HEK293 (cell line): ENCODE results near the gene ELAPOR1.

Experiments
- CTCF ChIA-PET: fragments of 350-600 bp; formaldehyde crosslinking; extraction: SDS; loops from one replicate; lab custom pipeline; 2021; ENCODE audit warnings: antibody characterized with exemption; lab: Yijun Ruan, JAX
- POLR2A ChIA-PET: fragments of 300-600 bp; formaldehyde crosslinking; extraction: SDS; loops from one replicate; lab custom pipeline; 2020; ENCODE audit warnings: antibody characterized with exemption, inconsistent platforms; lab: Yijun Ruan, JAX
- H3K27ac ChIP-seq: fragments of 200-500 bp; sonication (Bioruptor generic); 2 replicates; pipeline ENCODE4 v1.5.1; 2014; ENCODE audit warnings: low read depth, low read length, control low read depth, inconsistent platforms; ENCODE audit errors: extremely low read depth
- H3K36me3 ChIP-seq, 2 experiments: fragments of 200-500 bp in 1 of 2; sonication (Bioruptor generic) in 1 of 2; 1 replicate in 1 of 2; 2 replicates in 1 of 2; pipeline ENCODE4 v1.5.1; 2014 to 2017; ENCODE audit warnings: inconsistent platforms in 2 of 2, low read length in 2 of 2; ENCODE audit not compliant: control insufficient read depth in 2 of 2, insufficient read depth in 1 of 2
- H3K4me1 ChIP-seq: fragments of 200-500 bp; sonication (Bioruptor generic); 2 replicates; pipeline ENCODE4 v1.5.1; 2014; ENCODE audit warnings: mild to moderate bottlenecking, low read length, inconsistent platforms; ENCODE audit not compliant: control insufficient read depth, insufficient read depth
- H3K4me3 ChIP-seq: 2 replicates; pipeline ENCODE4 v1.5.1; 2011; ENCODE audit warnings: low read depth, mild to moderate bottlenecking, control low read depth, low read length, moderate library complexity
- H3K9me3 ChIP-seq: fragments of 200-500 bp; sonication (Bioruptor generic); 2 replicates; pipeline ENCODE4 v1.5.1; 2014; ENCODE audit warnings: low read depth, low read length, inconsistent platforms; ENCODE audit not compliant: control insufficient read depth, insufficient read depth
- BCL11A ChIP-seq: fragments of 450-650 bp; formaldehyde crosslinking; IDR thresholded peaks from 2 replicates; pipeline ENCODE4 v1.5.1; 2016; ENCODE audit warnings: low read depth, missing biosample characterization, missing genetic modification characterization
- HOXC10 ChIP-seq: sonication (generic); formaldehyde crosslinking; IDR thresholded peaks from 2 replicates; pipeline ENCODE4 v1.8.1; 2023; ENCODE audit warnings: mild to moderate bottlenecking, missing genetic modification reagents
- KLF8 ChIP-seq: fragments of 450-650 bp; formaldehyde crosslinking; IDR thresholded peaks from 2 replicates; pipeline ENCODE4 v1.5.1; 2016; ENCODE audit warnings: missing biosample characterization, missing genetic modification characterization
- KLF9 ChIP-seq: fragments of 450-650 bp; formaldehyde crosslinking; IDR thresholded peaks from 2 replicates; pipeline ENCODE4 v1.5.1; 2016; ENCODE audit warnings: missing biosample characterization, missing genetic modification characterization, low read depth
- SETDB1 ChIP-seq: IDR thresholded peaks from one replicate; pipeline ENCODE4 v1.6.1; 2017; ENCODE audit warnings: mild to moderate bottlenecking, low read length, moderate library complexity, mixed read lengths; ENCODE audit not compliant: insufficient read length
- SP3 ChIP-seq: fragments of 450-650 bp; formaldehyde crosslinking; IDR thresholded peaks from 2 replicates; pipeline ENCODE4 v1.5.1; 2016; ENCODE audit warnings: missing biosample characterization, missing genetic modification characterization
- ZBTB20 ChIP-seq: fragments of 450-650 bp; formaldehyde crosslinking; IDR thresholded peaks from 2 replicates; pipeline ENCODE4 v1.5.1; 2016; ENCODE audit warnings: missing biosample characterization, missing genetic modification characterization
- ZEB2 ChIP-seq: fragments of 450-650 bp; formaldehyde crosslinking; IDR thresholded peaks from 2 replicates; pipeline ENCODE4 v1.5.1; 2016; ENCODE audit warnings: missing biosample characterization, missing genetic modification characterization
- ZNF121 ChIP-seq: fragments of 450-650 bp; formaldehyde crosslinking; IDR thresholded peaks from 2 replicates; pipeline ENCODE4 v1.5.1; 2016; ENCODE audit warnings: missing biosample characterization, missing genetic modification characterization
- ZNF324 ChIP-seq: fragments of 450-650 bp; formaldehyde crosslinking; IDR thresholded peaks from 2 replicates; pipeline ENCODE4 v1.5.1; 2016; ENCODE audit warnings: missing biosample characterization, missing genetic modification characterization
- ZNF48 ChIP-seq: fragments of 450-650 bp; formaldehyde crosslinking; IDR thresholded peaks from 2 replicates; pipeline ENCODE4 v1.5.1; 2016; ENCODE audit warnings: missing biosample characterization, missing genetic modification characterization
- ZNF514 ChIP-seq: fragments of 450-650 bp; formaldehyde crosslinking; IDR thresholded peaks from 2 replicates; pipeline ENCODE4 v1.5.1; 2016; ENCODE audit warnings: missing biosample characterization, missing genetic modification characterization
- ZNF664 ChIP-seq: fragments of 450-650 bp; formaldehyde crosslinking; IDR thresholded peaks from 2 replicates; pipeline ENCODE4 v1.5.1; 2016; ENCODE audit warnings: missing biosample characterization, missing genetic modification characterization
- ZNF701 ChIP-seq: fragments of 450-650 bp; formaldehyde crosslinking; IDR thresholded peaks from 2 replicates; pipeline ENCODE4 v1.5.1; 2016; ENCODE audit warnings: missing biosample characterization, missing genetic modification characterization
- ZNF76 ChIP-seq: fragments of 450-650 bp; formaldehyde crosslinking; IDR thresholded peaks from 2 replicates; pipeline ENCODE4; 2016; ENCODE audit warnings: low read depth, missing biosample characterization, missing genetic modification characterization, borderline replicate concordance
- TF ChIP-seq, protein P1 (sequence below): fragments of 450-650 bp; formaldehyde crosslinking; IDR thresholded peaks from 2 replicates; pipeline ENCODE4 v1.5.1; 2017; ENCODE audit warnings: missing biosample characterization, missing genetic modification characterization
- TF ChIP-seq, protein P2 (sequence below): fragments of 450-650 bp; formaldehyde crosslinking; IDR thresholded peaks from 2 replicates; pipeline ENCODE4 v1.5.1; 2016; ENCODE audit warnings: missing biosample characterization, missing genetic modification characterization
- TF ChIP-seq, protein P3 (sequence below): fragments of 450-650 bp; IDR thresholded peaks from 2 replicates; pipeline ENCODE4 v1.5.1; 2018; ENCODE audit warnings: missing biosample characterization, missing genetic modification characterization
- TF ChIP-seq, protein P4 (sequence below): fragments of 450-650 bp; formaldehyde crosslinking; optimal IDR thresholded peaks from 2 replicates; pipeline ENCODE3; 2016; ENCODE audit warnings: missing biosample characterization, mild to moderate bottlenecking, missing genetic modification characterization
- TF ChIP-seq, protein P5 (sequence below): fragments of 450-650 bp; formaldehyde crosslinking; IDR thresholded peaks from 2 replicates; pipeline ENCODE4 v1.5.1; 2016; ENCODE audit warnings: missing biosample characterization, missing genetic modification characterization

Gene ELAPOR1

DNA sequence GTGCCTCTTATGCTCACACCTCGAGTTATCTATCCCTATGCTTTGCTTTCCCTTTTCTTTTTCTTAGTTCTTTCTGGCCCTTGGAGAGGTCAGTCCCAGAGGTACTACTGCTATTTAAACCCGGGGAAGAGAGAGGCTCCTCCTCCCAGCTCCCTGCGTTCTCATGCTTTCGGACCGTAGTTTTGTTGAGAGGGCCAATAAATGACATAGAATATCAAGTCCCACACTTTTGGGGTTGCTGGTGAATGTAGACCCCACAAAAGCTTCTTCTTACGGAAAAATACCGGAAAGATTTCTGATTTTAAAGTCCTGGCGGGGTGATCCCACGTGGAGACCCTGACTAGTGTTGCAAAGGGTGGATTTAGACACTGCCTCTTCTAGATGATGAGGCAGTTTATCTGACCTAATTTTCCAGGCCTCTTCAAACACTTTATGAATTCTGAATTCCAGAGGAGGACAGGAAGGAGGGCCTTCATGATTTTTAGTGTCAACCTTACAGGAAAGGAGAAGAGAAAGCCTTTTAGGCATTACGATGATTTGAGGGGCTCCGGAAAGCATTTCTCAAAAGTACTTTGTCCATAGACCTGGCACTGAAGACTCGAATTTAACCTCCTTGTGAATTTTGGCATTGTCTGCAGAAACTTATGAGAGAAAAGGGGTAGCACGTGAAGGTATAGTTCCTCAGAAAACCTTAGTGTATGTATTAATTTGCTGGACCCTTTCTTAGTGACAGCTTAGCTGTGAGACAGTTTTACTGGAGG is 22.7 kb upstream of the ELAPOR1 start:
- ChIA-PET CTCF (interaction anchor here (0.6 to 2.2 kb wide), 8 partner anchors 9 to 309 kb away, joined by 3 to 13 read pairs (median 3); a partner anchor contains a TSS), POLR2A (interaction anchor here (0.6 to 3.4 kb wide), 6 partner anchors 9 to 128 kb away, joined by 3 to 68 read pairs (median 4); partner anchors contain the start of genes CLCC1, TAF13 and WDR47)
- peak overlapping the region; percentile 98 for H3K4me3 ChIP-seq
- H3K36me3 ChIP-seq, result peaks cover 3 to 22% of the 10 kb centered on the region in 2 experiments; a peak in 2 of 3 replicates
- H3K4me1 ChIP-seq, result no peaks in the 10 kb centered on the region
- TF ChIP-seq ZBTB20, result peak; percentile 53; the same call in 1 of the 2 replicates
- TF ChIP-seq KLF9 (tag by site-specific recombination), result peak; percentile 43; the same call in 1 of the 2 replicates
- TF ChIP-seq SP3 (tag by site-specific recombination), result peak; percentile 73; the same call in 1 of the 2 replicates
- TF ChIP-seq, protein P1, sequence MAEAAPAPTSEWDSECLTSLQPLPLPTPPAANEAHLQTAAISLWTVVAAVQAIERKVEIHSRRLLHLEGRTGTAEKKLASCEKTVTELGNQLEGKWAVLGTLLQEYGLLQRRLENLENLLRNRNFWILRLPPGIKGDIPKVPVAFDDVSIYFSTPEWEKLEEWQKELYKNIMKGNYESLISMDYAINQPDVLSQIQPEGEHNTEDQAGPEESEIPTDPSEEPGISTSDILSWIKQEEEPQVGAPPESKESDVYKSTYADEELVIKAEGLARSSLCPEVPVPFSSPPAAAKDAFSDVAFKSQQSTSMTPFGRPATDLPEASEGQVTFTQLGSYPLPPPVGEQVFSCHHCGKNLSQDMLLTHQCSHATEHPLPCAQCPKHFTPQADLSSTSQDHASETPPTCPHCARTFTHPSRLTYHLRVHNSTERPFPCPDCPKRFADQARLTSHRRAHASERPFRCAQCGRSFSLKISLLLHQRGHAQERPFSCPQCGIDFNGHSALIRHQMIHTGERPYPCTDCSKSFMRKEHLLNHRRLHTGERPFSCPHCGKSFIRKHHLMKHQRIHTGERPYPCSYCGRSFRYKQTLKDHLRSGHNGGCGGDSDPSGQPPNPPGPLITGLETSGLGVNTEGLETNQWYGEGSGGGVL (tag by site-specific recombination), result peak; percentile 4; the same call in 1 of the 2 replicates
- TF ChIP-seq, protein P2, sequence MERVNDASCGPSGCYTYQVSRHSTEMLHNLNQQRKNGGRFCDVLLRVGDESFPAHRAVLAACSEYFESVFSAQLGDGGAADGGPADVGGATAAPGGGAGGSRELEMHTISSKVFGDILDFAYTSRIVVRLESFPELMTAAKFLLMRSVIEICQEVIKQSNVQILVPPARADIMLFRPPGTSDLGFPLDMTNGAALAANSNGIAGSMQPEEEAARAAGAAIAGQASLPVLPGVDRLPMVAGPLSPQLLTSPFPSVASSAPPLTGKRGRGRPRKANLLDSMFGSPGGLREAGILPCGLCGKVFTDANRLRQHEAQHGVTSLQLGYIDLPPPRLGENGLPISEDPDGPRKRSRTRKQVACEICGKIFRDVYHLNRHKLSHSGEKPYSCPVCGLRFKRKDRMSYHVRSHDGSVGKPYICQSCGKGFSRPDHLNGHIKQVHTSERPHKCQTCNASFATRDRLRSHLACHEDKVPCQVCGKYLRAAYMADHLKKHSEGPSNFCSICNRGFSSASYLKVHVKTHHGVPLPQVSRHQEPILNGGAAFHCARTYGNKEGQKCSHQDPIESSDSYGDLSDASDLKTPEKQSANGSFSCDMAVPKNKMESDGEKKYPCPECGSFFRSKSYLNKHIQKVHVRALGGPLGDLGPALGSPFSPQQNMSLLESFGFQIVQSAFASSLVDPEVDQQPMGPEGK (tag by site-specific recombination), result peak; percentile 73; the same call in 1 of the 2 replicates
- TF ChIP-seq HOXC10, result no peak
- TF ChIP-seq, protein P3, sequence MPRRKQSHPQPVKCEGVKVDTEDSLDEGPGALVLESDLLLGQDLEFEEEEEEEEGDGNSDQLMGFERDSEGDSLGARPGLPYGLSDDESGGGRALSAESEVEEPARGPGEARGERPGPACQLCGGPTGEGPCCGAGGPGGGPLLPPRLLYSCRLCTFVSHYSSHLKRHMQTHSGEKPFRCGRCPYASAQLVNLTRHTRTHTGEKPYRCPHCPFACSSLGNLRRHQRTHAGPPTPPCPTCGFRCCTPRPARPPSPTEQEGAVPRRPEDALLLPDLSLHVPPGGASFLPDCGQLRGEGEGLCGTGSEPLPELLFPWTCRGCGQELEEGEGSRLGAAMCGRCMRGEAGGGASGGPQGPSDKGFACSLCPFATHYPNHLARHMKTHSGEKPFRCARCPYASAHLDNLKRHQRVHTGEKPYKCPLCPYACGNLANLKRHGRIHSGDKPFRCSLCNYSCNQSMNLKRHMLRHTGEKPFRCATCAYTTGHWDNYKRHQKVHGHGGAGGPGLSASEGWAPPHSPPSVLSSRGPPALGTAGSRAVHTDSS (tag by site-specific recombination), result no peak
- TF ChIP-seq ZNF76 (tag by site-specific recombination), result 0 out of 2 replicates have a peak, but pooled peaks have one; percentile 76
- TF ChIP-seq BCL11A, result no peak
- H3K9me3 ChIP-seq, result no peaks in the 10 kb centered on the region
- peak overlapping the region; percentile 64 for H3K27ac ChIP-seq

DNA sequence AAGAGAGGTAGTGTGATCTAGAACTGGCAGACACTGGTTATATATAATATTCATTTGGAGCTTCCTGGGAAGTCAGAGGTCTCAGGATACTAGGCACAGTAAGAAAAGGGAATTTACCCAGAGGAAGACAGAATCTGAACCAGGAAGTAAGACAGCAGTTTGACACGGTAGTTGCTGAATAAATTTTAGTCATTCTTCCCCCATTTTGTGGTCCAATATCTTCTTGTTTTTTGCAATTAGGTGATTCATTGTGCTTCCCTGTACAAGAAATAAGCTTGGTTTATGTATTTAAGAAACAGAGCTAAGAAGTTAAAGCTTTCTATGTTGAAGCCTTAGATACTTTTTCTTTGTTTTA is 22.1 kb upstream of the ELAPOR1 start:
- Histone ChIP-seq H3K36me3 (peaks cover 3 to 28% of the 10 kb centered on the region in 2 experiments; a peak in 2 of 3 replicates), H3K9me3 (no peaks in the 10 kb centered on the region), H3K4me3 (peak overlapping the region; percentile 98; the same call in 1 of the 2 replicates), H3K4me1 (no peaks in the 10 kb centered on the region), H3K27ac (no peak overlapping the region)
- no peak for TF ChIP-seq ZEB2 (tag by site-specific recombination)
- TF ChIP-seq ZNF121 (tag by site-specific recombination), result no peak
- no peak for TF ChIP-seq ZNF324 (tag by site-specific recombination)
- TF ChIP-seq, protein P4, sequence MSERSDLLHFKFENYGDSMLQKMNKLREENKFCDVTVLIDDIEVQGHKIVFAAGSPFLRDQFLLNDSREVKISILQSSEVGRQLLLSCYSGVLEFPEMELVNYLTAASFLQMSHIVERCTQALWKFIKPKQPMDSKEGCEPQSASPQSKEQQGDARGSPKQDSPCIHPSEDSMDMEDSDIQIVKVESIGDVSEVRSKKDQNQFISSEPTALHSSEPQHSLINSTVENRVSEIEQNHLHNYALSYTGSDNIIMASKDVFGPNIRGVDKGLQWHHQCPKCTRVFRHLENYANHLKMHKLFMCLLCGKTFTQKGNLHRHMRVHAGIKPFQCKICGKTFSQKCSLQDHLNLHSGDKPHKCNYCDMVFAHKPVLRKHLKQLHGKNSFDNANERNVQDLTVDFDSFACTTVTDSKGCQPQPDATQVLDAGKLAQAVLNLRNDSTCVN (tag by site-specific recombination), result no peak
- no peak for TF ChIP-seq ZNF664 (tag by site-specific recombination)
- TF ChIP-seq, protein P5, sequence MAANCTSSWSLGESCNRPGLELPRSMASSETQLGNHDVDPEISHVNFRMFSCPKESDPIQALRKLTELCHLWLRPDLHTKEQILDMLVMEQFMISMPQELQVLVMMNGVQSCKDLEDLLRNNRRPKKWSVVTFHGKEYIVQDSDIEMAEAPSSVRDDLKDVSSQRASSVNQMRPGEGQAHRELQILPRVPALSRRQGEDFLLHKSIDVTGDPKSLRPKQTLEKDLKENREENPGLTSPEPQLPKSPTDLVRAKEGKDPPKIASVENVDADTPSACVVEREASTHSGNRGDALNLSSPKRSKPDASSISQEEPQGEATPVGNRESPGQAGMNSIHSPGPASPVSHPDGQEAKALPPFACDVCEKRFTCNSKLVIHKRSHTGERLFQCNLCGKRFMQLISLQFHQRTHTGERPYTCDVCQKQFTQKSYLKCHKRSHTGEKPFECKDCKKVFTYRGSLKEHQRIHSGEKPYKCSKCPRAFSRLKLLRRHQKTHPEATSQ (tag by site-specific recombination), result no peak
- no peak for TF ChIP-seq ZNF701 (tag by site-specific recombination)
- TF ChIP-seq SETDB1, result no peak
- no peak for TF ChIP-seq KLF8 (tag by site-specific recombination)
- no peak for TF ChIP-seq ZNF48 (tag by site-specific recombination)
- no peak for TF ChIP-seq ZNF514 (tag by site-specific recombination)
- ChIA-PET CTCF (interaction anchor here (0.6 to 2.2 kb wide), 8 partner anchors 8 to 308 kb away, joined by 3 to 13 read pairs (median 3); no protein-coding TSS in a partner anchor), POLR2A (interaction anchor here (0.7 to 3.4 kb wide), 3 partner anchors 9 to 50 kb away, joined by 4 to 68 read pairs (median 11); partner anchors contain the start of genes TAF13 and WDR47)
